IPS-NIHi11 (cell line): ENCODE data around the gene BTLA.
"Not testable (repeated sequence)": the region's sequence is repeated elsewhere in the genome, so short reads cannot be mapped to it uniquely, and the experiment has no call there.

ENCODE experiments used
- DNase-seq: peaks from one replicate; pipeline ENCODE4 v3.0.0; 2012; ENCODE audit warnings: mixed read lengths, low spot score

The BTLA gene

GRCh38 chr3:112491373-112491772 lies 7.9 kb downstream of the BTLA start:
- DNase-seq = no peak

- no peak for DNase-seq
Observed at GRCh38 chr3:112489674-112490479, 9.4 kb downstream of the BTLA start.

- DNase-seq = no peak
Observed at GRCh38 chr3:112486811-112487505, 12.3 kb downstream of the BTLA start.

GRCh38 chr3:112484352-112484751 lies 14.9 kb downstream of the BTLA start:
- DNase-seq = no peak

- no peak for DNase-seq
Observed at GRCh38 chr3:112482675-112483074, 16.6 kb downstream of the BTLA start.

GRCh38 chr3:112481302-112481721 lies 18.0 kb downstream of the BTLA start:
- DNase-seq = no peak

- DNase-seq = no peak
Observed at GRCh38 chr3:112477891-112478290, 21.4 kb downstream of the BTLA start.

- DNase-seq = no peak
Observed at GRCh38 chr3:112476346-112476745, 22.9 kb downstream of the BTLA start.

GRCh38 chr3:112474796-112475195 lies 24.5 kb downstream of the BTLA start:
- DNase-seq = no peak

- no peak for DNase-seq
Observed at GRCh38 chr3:112472691-112473090, 26.6 kb downstream of the BTLA start.

- no peak for DNase-seq
Observed at GRCh38 chr3:112471596-112472325, 27.5 kb downstream of the BTLA start.

- no peak for DNase-seq
Observed at GRCh38 chr3:112470788-112471187, 28.5 kb downstream of the BTLA start.

GRCh38 chr3:112469671-112470070 lies 29.6 kb downstream of the BTLA start:
- DNase-seq = no peak

- no peak for DNase-seq
Observed at GRCh38 chr3:112467539-112467938, 31.7 kb downstream of the BTLA start.

GRCh38 chr3:112466020-112466419 lies 33.3 kb downstream of the BTLA start:
- no peak for DNase-seq

- DNase-seq = no peak
Observed at GRCh38 chr3:112464264-112464663, 35.0 kb downstream of the BTLA start.

- no peak for DNase-seq
Observed at GRCh38 chr3:112463250-112463649, 36.0 kb downstream of the BTLA start.

- not testable (repeated sequence) for DNase-seq
Observed at GRCh38 chr3:112461787-112462186, 37.5 kb downstream of the BTLA start.

GRCh38 chr3:112460519-112461195 lies 38.6 kb downstream of the BTLA start:
- no peak for DNase-seq

- DNase-seq = no peak
Observed at GRCh38 chr3:112459750-112460149, 39.5 kb downstream of the BTLA start.

GRCh38 chr3:112456147-112456546 lies 43.1 kb downstream of the BTLA start:
- DNase-seq = no peak

GRCh38 chr3:112448939-112449338 lies 50.3 kb downstream of the BTLA start:
- no peak for DNase-seq
